Right lobe of liver (tissue), 6 donors: Measurements from ENCODE around the gene MZT2B. TPM values are rescaled to one million over a fixed set of nuclear protein-coding genes. Genes with fewer than 3 reads are reported as not detected.
"Not testable (repeated sequence)": the region's sequence is repeated elsewhere in the genome, so short reads cannot be mapped to it uniquely, and the experiment has no call there.

Experiments
- ATAC-seq, 4 donors: fragments of 200-7000 bp; cut with Tn5 transposase; one replicate each; pipeline ENCODE4 v1.9.1; 2020; ENCODE audit warnings: mild to moderate bottlenecking in 4 of 4, moderate library complexity in 4 of 4
- DNase-seq, 3 donors: peaks; one replicate each; pipeline ENCODE4 v3.0.0-alpha.2; 2020
- H3K27ac ChIP-seq, 3 donors: fragments of 200-600 bp; one replicate each; pipeline ENCODE4 v1.8.0; 2022
- H3K27me3 ChIP-seq, 2 donors: fragments of 200-600 bp; one replicate each; pipeline ENCODE4 v1.8.0; 2022
- H3K36me3 ChIP-seq, 4 donors: fragments of 200-600 bp; sonication (generic) in 1 of 4; one replicate each; pipeline versions ENCODE4 v1.5.1 to v1.8.0; 2017 to 2022; ENCODE audit warnings: control low read depth in 1 of 4
- H3K4me1 ChIP-seq, 4 donors: fragments of 200-600 bp; sonication (generic) in 1 of 4; one replicate each; pipeline versions ENCODE4 v1.5.1 to v1.8.0; 2017 to 2022; ENCODE audit warnings: control low read depth in 1 of 4
- H3K4me3 ChIP-seq, 3 donors: fragments of 200-600 bp; one replicate each; pipeline ENCODE4 v1.8.0; 2022
- H3K9me3 ChIP-seq, 4 donors: fragments of 200-600 bp; sonication (generic) in 1 of 4; one replicate each; pipeline versions ENCODE4 v1.5.1 to v1.8.0; 2017 to 2022; ENCODE audit warnings: control low read depth in 1 of 4
- POLR2A ChIP-seq: fragments of 450-650 bp; IDR thresholded peaks from one replicate; pipeline ENCODE4 v1.6.1; 2017; ENCODE audit warnings: antibody characterized with exemption, mild to moderate bottlenecking
- WGBS: methylation state at CpG from one replicate; pipeline ENCODE4 v1.1.6; 2018; ENCODE audit warnings: low coverage, low lambda C conversion rate; ENCODE audit not compliant: insufficient coverage; ENCODE audit errors: missing lambda C conversion rate; 5-methylcytosine and 5-hydroxymethylcytosine counted together
- intact Hi-C, 2 donors: fragments of 100-400 bp; cut with DNase I; formaldehyde crosslinking; loops; one replicate each; pipeline versions ENCODE4 v1.11.2 to v1.14.1; 2022
- total RNA-seq, 6 experiments: library from RNA; depleted of rRNA in 2 of 6; stranded (reverse); fragments of >200 nt in 2 of 6; fragmentation: NEBNext Ultra II Directional in 3 of 6; extraction: Animal tissue kit (Norgen Biotek cat#: 25700) in 3 of 6; gene quantifications; one replicate each; pipeline versions ENCODE4 v1.1.0 to v1.2.4, GENCODE V29; 2016 to 2023
- TF ChIP-seq, protein P1 (sequence below), 4 donors: fragments of 200-600 bp in 3 of 4; fragments of 450-650 bp in 1 of 4; IDR thresholded peaks; one replicate each; pipeline versions ENCODE4 v1.5.1 to v1.8.0; 2016 to 2022; ENCODE audit warnings: antibody characterized with exemption in 4 of 4, mild to moderate bottlenecking in 2 of 4
- donor health status: DM: no; HTN: yes; CAD: no.
- donor health status: DM: no; HTN: no; CAD: no.
- donor health status: DM: no; HTN: no; CAD: no.
- donor health status: DM: no; HTN: yes; CAD: no.
- donor health status: DM: no; HTN: yes; CAD: no.

The MZT2B gene
- total RNA-seq, 6 experiments from 2014 or later = 69.5 to 125 (median 89.1) TPM

DNA sequence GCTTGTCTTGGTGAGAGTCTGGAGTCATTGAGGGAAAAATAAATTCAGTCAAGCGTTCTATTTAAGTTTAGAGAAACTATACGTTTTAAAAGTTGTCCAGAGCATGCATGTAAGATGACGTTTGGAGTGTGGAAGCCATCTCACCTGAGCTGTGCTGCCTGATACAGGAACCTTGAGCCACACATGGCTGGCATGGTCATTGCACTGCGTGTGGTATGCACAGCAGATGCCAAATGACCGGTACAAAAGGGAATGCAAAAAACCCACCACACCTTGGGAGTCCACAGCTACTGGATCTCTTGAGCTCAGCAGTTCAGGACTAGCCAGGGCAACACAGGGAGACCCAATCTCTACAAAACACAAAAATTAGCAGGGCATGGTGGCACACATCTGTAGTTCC lies 4.3 kb downstream of the MZT2B start:
- WGBS = 100% methylated on average over 1 of the region's 5 CpGs
- ATAC-seq = no peak
- no peak for TF ChIP-seq POLR2A
- TF ChIP-seq, protein P1, sequence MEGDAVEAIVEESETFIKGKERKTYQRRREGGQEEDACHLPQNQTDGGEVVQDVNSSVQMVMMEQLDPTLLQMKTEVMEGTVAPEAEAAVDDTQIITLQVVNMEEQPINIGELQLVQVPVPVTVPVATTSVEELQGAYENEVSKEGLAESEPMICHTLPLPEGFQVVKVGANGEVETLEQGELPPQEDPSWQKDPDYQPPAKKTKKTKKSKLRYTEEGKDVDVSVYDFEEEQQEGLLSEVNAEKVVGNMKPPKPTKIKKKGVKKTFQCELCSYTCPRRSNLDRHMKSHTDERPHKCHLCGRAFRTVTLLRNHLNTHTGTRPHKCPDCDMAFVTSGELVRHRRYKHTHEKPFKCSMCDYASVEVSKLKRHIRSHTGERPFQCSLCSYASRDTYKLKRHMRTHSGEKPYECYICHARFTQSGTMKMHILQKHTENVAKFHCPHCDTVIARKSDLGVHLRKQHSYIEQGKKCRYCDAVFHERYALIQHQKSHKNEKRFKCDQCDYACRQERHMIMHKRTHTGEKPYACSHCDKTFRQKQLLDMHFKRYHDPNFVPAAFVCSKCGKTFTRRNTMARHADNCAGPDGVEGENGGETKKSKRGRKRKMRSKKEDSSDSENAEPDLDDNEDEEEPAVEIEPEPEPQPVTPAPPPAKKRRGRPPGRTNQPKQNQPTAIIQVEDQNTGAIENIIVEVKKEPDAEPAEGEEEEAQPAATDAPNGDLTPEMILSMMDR (IDR thresholded peaks at IDR 0.05) = no peak
- H3K27me3 ChIP-seq = no peaks in the 10 kb centered on the region
- H3K9me3 ChIP-seq = no peaks in the 10 kb centered on the region
- H3K36me3 ChIP-seq = peaks cover 0 to 3% (median 0%) of the 10 kb centered on the region in 4 donors
- H3K4me1 ChIP-seq = no peaks in the 10 kb centered on the region
- DNase-seq = no peak
- no peak overlapping the region for H3K27ac ChIP-seq
- no peak overlapping the region for H3K4me3 ChIP-seq
- intact Hi-C loops = loop anchor here in 1 of 2 donors (10.0 kb wide), 1 partner anchor 148 kb away; no protein-coding TSS in a partner anchor

DNA sequence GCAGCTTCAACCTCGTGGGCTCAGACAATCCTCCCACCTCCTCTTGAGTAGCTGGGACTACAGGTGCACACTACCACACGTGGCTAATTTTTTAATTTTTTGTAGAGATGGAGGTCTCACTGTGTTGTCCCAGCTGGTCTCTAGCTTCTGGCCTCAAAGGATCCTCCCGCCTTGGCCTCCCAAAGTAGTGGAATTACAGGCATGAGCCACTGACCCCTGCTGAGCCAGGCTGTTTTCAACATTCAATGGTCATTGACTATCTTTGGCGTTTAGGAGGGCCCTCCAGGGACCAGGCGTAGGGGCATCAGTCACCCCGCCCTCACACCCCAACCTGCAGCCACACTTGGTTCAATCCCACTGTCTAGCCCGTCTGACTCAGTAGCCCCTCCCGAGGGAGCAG lies 5.2 kb downstream of the MZT2B start:
- Histone ChIP-seq H3K27me3 (no peaks in the 10 kb centered on the region), H3K9me3 (no peaks in the 10 kb centered on the region), H3K27ac (no peak overlapping the region), H3K4me1 (no peaks in the 10 kb centered on the region), H3K4me3 (no peak overlapping the region), H3K36me3 (peaks cover 0 to 3% (median 0%) of the 10 kb centered on the region in 4 donors)
- DNase-seq = no peak
- intact Hi-C loops = loop anchor here in 1 of 2 donors (10.0 kb wide), 1 partner anchor 148 kb away; no protein-coding TSS in a partner anchor
- 93% methylated on average over 4 of the region's 8 CpGs for WGBS
- no peak for ATAC-seq
- TF ChIP-seq, protein P1 (IDR thresholded peaks at IDR 0.05) = no peak
- no peak for TF ChIP-seq POLR2A

GRCh38 chr2:130187859-130188792 lies 6.1 kb downstream of the MZT2B start:
- H3K4me1 ChIP-seq, H3K9me3 ChIP-seq, H3K27me3 ChIP-seq, H3K27ac ChIP-seq, ATAC-seq, H3K4me3 ChIP-seq, H3K36me3 ChIP-seq, DNase-seq: not testable (repeated sequence)
- intact Hi-C loops = loop anchor here in 1 of 2 donors (10.0 kb wide), 1 partner anchor 147 kb away; no protein-coding TSS in a partner anchor
- 70% methylated on average over 2 of the region's 17 CpGs for WGBS

- not testable (repeated sequence) for H3K27me3 ChIP-seq, DNase-seq, H3K27ac ChIP-seq, H3K4me1 ChIP-seq, ATAC-seq, H3K9me3 ChIP-seq, H3K4me3 ChIP-seq, H3K36me3 ChIP-seq
- intact Hi-C loops = loop anchor here in 1 of 2 donors (10.0 kb wide), 1 partner anchor 146 kb away; no protein-coding TSS in a partner anchor
- 93% methylated on average over 2 of the region's 4 CpGs for WGBS
These were observed 6.9 kb downstream of the MZT2B start for GRCh38 chr2:130188958-130189357.

- DNase-seq = peak in 1 of 3 donors; percentile 23
- no peak for ATAC-seq
- 92% methylated on average over 7 of the region's 15 CpGs for WGBS
These were observed 8.2 kb downstream of the MZT2B start for GRCh38 chr2:130190237-130190636.

DNA sequence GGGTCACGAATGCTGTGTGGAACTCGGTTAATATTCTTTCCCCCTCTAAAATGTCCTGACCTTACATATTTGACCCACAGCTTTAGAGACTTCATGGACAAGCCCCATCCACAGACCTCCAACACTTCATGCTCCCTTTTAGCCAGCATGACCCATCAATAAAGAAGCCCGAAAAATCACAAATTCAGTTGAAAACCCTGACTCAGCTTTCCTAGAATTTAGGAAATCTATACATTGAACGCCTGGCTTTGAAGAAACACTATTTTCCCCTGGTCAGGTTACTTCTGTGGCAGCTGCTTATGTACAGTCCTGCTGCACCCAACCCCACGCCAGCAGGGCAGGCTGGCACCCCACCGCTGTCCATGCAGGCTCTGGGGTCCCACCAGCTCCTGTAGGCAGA lies 9.3 kb downstream of the MZT2B start:
- intact Hi-C loops, H3K4me3 ChIP-seq, H3K27me3 ChIP-seq, H3K9me3 ChIP-seq, ATAC-seq, H3K27ac ChIP-seq, H3K36me3 ChIP-seq, H3K4me1 ChIP-seq: not testable (repeated sequence)
- 88% methylated on average over 3 of the region's 6 CpGs for WGBS
- peak in 1 of 3 donors; percentile 13 for DNase-seq

More at GRCh38 chr2:130190237-130190636, 8.2 kb downstream of the MZT2B start:
- peaks cover 0 to 3% (median 0%) of the 10 kb centered on the region in 4 donors for H3K36me3 ChIP-seq
- no peaks in the 10 kb centered on the region for H3K27me3 ChIP-seq
- TF ChIP-seq, protein P1 (IDR thresholded peaks at IDR 0.05) = no peak
- TF ChIP-seq POLR2A = no peak
- H3K9me3 ChIP-seq = no peaks in the 10 kb centered on the region
- H3K4me3 ChIP-seq = no peak overlapping the region
- intact Hi-C loops = no loop called here
- no peaks in the 10 kb centered on the region for H3K4me1 ChIP-seq
- H3K27ac ChIP-seq = no peak overlapping the region

DNA sequence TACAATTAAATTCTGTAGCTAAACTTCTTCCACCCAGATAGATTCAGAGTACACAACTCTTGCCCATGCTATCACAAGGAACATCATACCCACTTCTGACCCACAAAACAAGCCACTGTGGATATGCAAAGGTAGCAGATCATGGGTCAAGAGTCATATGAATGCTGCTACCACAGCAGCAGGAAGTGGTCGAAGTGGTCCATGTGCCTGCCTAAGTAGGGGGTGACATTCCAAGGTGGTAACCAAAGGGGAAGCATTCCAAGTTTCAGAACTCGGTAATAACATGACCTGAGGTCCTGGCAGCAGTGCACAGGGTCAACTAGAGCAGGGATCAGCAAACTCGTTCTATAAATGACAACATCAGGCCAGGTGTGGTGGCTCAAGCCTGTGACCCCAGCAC lies 10.4 kb downstream of the MZT2B start:
- H3K9me3 ChIP-seq, ATAC-seq, H3K27me3 ChIP-seq, H3K4me1 ChIP-seq, H3K27ac ChIP-seq, intact Hi-C loops, H3K36me3 ChIP-seq, DNase-seq, H3K4me3 ChIP-seq: not testable (repeated sequence)
- WGBS = 33% methylated on average over 3 of the region's 3 CpGs

- H3K4me1 ChIP-seq, intact Hi-C loops, H3K27me3 ChIP-seq, H3K36me3 ChIP-seq, DNase-seq, H3K4me3 ChIP-seq, H3K9me3 ChIP-seq, ATAC-seq, H3K27ac ChIP-seq: not testable (repeated sequence)
- WGBS = 82% methylated on average over 13 of the region's 22 CpGs
These were observed 11.8 kb downstream of the MZT2B start for GRCh38 chr2:130193824-130194223.
